HG02852 (cell line): ENCODE data around the gene SMIM29.

ENCODE experiments used
- ATAC-seq: cut with Tn5 transposase; IDR thresholded peaks from one replicate; pipeline ENCODE4 v1.9.1; 2021; ENCODE audit warnings: mild to moderate bottlenecking, moderate library complexity; ENCODE audit not compliant: unreplicated experiment

Gene SMIM29

DNA sequence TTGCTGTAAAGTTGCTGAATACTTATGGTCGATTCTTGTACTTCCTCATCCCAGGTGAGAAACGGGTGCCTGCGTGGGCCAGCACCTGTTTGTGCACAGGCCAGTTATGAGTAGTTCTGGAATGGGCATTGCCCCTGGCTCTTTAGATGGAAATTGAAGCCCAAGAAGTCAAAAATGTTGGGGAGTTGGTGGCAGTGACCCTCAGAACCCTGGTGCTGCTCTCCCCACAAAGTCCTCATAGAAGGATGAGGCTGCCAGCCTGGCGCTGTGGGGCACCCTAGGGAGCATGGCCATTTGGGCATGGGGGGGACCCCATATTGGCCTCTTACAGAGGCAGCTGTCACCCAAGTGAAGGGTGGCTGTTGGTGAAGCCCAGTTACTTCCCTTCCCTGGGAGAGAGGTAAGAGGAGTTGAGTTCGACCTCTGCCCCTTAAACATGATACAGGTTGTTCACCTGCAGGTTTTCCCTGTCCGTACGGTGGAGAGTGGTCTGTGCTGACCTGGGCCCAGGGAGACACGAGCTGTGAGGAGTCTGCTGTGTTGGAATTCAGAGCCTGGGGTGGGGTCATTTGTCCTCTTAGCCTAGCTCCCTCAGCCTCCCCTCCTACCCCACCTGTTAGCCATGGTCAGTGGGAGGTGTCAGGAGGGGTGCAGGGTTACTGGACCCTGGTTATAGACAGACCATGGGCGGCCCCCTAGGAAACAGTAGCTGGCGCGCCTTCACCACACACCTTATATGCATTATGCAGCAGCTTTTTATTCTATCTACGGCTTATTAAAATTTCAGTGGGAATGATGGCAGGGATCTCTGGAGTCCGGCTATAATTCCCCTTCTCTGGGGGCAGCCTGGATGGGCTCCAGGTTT is 7.2 kb downstream of the SMIM29 start:
- ATAC-seq: no peak

DNA sequence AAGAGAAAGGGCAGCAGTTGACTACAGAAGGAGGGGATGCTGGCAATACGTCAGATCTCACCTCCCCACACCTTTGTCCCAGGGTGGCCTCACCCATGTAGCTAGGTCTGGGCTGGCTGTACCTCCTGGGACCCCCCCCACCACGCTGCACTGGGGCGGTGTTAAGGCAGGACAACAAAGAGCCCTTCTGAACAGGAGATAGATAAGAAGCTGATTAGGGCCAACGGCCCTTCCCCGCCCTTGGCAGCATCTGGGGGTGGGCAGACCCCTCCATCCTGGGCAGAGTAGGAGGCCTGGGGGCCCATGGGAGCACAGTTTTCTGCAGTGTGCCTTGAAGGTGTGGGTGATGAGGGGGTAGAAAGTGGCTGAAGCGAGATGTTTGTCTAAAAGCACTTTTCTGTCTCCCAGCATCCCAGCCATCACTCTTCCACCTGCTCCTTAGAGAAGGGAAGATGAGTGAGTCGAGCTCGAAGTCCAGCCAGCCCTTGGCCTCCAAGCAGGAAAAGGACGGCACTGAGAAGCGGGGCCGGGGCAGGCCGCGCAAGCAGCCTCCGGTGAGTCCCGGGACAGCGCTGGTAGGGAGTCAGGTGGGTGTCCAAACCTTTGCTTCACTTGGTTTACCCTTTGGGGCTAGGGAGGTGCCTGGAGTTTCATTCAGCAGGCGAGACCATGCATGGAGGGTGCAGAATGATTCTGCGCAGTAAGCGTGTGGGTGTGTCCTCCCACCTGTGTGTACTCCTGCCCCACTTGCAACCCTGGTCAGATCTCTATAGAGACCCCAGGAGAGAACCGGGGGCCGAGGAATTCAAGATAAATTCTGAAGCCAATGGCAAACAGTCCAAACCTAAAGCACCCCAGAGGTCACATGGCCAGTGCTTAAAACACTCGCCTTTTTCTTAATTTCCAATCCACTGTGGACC is 8.2 kb downstream of the SMIM29 start:
- ATAC-seq: no peak

DNA sequence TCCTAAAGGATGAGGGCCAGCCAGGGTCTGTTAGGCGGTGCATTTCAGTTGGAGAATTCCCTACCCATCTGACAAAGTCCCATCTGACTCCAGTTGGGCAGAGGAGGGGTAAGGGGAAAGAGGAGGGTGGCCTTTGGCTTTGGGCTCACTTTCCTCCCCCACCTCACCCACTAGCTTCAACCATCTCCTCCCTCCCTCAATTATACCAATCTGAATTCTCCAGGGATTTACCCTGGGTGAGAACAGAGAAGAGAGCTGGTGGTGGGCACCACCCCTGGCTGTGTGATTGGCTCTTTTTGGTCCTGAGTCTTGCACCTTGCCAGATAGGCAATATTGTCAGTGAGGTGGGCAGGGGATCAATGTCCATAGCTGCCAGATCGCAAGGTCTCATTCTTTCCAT is 8.9 kb downstream of the SMIM29 start:
- ATAC-seq: no peak

DNA sequence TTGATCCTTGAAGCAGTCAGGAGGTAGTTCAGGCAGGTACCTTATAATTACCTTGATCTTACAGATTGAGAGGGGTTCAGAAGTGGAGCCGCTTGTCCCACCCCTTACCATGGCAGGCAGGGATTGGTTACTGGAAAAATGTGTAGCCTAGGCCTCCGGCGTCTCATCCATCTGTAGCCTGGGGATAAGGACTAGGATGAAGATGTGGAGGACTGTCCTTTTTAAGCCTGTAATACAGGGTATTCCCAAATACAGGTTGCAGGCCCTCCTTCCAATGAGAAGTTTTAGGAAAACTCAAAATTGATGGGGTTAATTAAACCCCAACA is 9.3 kb downstream of the SMIM29 start:
- ATAC-seq: no peak

DNA sequence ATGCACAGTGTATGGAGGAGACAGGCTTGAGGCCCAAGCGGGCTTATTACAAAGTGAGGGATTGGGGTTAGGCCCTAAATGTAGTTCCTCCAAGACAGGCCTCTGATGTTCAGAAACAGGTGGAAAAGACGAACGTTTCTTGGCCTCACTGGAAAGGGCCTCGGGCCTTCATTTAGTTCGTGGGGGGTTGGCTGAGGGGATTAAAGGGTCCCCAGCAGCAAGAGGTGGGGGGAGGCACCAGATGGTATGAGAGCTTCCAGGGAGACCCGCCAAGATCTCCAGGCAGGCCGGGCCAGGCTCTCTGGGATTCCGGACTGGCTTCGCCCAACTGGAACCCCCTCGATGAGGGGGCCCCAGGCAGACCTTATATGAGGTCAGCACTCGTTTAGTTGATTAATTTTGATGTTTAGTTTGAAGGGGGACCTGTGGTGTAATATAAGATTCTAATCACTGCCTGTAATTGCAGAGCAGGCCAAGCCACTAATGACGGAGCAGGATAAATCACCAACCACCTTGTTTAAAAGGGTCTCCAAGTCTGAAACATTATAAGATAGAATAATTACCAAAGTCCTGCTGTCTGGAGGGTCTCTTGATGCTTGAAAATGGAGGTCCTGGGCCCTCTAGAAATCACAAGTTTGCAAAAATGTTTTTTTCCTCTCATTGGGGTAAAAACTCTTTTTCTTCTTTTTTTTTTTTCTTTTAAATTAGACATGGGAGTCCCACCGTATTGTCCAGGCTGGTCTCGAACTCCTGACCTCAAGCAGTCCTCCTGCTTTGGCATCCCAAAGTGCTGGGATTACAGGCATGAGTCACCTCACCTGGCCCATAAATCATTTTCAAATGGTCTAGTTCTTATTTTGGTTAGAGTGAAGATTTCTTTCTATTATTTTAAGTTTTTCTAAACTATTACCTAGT is 10.0 kb downstream of the SMIM29 start:
- ATAC-seq: no peak

DNA sequence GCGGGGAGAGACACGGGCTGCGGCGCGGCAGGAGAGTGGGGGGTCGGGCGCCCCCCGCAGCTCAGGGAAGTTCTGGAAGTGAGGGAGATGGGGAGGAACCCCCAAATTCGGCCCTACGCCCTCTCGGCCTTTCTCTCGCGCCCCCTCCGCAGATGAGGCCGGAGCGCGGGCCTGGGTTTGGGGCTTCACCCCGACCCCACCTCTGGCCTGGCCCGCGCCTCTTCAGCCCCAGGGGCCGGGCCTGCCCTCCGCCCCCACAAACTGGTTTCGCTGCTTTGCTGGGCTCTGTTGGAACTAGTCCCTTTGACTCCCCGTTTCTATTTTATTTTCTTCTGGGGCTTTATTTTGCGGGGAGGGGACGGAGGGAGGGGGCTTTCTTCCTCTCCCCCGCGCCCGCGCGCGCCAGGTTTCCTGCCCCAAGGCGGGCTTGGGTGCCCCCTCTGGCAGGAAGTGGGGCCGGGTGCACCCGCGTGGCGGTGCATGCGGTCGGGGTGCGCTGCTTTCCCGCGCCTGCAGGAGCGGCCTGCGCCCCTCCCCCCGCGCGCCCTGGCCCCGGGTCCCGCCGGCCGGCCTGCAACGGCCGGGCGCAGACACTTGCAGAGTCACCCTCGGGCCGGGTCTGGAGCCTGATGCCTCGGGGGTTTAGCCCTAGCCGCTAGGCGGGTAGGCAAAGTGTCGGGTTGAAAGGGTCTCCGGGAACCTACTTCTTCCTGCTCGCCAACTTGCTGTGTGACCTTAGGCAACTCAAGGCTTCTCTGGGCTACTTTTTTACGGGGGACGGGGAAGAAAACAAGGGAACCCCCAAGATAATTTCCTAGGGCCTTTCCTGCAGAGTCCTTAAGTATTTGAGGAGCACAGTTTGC is 10.9 kb downstream of the SMIM29 start:
- ATAC-seq: peak; percentile 12

DNA sequence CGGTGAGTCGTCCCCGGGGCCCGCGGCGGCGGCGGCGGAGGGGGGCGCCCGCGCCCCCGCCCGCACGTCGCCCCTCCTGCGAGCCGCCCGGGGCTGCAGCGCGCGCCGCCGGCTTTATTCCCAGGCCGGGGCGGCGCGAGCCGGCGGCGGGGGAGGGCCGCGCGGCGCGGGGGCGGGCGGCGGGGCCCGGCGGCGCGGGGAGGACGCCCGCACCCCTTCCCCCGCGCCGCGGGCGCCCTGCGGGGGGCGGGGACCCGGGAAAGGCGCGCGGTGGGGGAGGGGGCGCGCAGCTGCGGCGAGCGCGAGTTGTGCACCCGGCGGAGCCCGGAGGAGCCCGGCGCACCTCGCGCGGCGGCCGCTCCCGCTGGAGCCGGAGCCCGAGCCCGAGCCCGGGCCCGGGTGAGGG is 11.5 kb downstream of the SMIM29 start:
- peak; percentile 10 for ATAC-seq

DNA sequence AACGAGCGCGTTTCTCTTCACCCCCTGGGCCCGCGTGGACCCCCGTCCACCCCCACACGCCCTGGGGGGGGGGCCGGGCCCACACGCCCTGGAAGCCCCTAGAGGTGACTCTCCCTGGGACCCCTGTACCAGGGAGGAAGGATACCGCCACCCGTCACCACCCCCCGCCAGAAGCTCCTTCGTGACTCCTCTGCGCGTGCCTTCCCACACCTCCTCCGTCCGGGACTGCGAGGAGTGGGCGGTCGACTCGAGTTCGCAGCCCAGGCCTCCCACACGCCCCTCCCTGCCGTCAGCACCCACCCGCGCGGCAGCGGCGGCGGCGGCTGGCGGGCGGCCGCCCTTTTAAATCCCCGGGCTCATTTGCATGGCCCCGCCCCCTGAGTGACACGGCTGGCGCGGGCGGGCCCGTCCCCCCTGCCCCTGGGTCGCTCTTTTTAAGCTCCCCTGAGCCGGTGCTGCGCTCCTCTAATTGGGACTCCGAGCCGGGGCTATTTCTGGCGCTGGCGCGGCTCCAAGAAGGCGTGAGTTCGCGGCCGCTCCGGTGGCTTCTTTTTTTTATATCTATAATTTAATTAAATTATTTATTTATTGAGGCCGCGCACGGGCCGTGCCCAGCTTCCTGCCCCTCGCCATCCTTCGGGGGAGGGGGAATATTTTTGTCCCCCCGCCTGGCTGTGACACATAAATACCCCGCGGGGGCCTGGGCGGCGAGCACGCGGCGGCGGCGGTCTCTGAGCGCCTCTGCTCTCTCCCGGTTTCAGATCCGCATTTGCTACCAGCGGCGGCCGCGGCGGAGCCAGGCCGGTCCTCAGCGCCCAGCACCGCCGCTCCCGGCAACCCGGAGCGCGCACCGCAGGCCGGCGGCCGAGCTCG is 12.1 kb downstream of the SMIM29 start, which contains the start of gene HMGA1:
Gene HMGA1, plus strand, starts transcription at position 431 of the 873 bp plus-strand sequence. CDS start 3,908 bp downstream, outside the sequence.
- peak; percentile 59 for ATAC-seq

DNA sequence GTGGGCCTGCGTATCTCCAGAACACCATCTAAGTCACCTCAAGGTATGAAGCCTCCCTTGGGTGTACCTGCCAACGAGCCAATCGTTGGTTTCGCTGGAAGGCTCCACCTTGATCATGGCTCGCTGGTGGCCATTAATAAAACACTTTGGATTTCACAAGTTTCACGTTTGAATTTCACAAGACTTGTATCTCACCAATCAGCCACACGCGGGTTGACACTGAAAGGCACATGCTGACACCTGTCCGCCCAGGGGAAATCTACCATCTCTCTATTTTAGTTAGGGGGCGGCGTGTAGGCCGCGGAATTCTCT is 12.7 kb downstream of the SMIM29 start:
- peak; percentile 6 for ATAC-seq

DNA sequence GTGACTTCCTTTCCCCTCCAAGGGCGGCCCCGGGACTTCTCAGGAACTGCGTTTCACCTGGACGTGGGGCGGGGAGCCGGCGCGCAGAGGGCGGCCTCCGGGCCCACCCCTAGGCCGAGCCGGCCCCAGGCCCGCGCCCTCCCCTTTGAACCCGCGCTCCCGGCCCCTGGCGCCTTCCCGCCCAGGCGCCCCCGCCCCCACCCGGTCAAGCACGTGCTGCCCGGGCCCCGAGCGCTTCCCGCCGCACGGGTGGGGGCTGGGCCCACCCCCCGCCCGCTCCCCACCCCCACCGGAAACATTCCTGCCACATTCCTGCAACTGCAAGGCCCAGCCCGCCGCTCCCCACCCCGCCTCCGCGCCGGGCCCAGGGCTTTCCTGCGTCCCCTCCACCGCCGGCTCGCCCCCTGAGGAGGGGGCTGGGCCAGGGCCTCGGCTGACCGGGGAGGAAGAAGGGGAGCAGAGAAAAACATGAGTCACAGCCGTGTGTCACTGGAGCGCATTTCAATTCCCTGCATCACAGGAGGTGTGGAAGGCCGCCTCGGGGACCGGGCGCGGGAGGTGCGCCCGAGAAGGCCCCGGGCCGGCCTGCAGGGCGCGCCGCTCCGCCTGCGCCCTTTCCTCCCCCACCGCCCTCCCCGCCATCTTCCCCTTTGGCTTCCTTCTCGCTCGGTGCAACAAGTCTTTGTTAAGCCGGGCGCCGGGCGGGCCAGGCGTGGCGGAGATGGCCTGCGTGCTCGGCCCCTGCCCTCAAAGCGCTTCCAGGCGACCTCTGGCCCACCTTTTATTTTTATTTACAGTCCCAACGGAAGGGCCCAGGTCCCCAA is 13.3 kb downstream of the SMIM29 start:
- ATAC-seq: no peak

DNA sequence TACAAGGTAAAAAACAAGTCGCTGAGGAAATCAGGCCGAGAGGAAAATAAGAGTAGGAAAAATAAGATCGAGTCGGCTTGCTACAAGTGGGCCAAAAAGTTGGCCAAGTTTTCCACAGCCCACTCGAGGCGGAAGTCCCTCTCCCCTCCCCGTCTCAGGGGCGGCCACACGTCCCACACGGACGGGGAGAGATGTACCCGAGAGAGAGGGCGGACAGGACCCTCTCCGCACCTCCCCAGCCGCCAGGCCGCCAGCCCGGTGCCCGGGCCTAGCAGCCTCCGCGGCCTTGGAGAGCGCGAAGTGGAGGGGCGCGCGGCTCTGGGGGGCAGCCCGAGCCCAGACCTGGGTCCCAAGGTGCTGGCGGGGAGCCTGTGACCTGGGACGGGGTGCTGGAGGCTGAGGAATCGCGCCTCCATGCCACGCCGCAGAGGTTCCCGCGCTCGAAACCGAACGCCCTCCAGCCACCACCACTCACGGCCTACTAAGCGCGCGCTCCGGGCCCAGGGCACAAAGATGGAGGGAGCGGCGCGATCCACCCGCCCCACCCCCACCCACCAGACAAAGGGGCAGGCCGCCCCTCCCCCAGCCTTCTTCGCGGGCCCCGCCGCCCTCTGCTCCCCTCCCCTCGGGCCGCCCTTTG is 14.0 kb downstream of the SMIM29 start:
- no peak for ATAC-seq

DNA sequence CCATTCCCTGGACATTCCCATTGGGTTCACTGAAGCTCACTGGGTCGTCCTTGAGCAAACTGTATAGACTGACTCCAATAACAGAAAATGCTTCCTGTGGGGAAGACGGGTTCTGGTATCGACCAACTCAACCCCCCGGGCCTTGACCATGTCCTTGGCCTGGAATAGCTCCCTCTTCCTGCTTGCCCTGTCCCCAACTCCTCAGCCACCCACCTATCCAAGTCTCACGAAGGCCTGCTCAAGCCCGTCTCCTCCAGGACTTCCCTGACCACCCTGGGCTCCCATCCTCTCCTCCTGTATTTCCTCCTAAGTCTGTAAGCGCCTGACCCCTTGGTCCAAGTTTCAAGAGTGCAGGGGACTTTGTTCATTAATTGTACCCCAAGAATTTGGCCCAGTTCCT is 14.9 kb downstream of the SMIM29 start:
- no peak for ATAC-seq

DNA sequence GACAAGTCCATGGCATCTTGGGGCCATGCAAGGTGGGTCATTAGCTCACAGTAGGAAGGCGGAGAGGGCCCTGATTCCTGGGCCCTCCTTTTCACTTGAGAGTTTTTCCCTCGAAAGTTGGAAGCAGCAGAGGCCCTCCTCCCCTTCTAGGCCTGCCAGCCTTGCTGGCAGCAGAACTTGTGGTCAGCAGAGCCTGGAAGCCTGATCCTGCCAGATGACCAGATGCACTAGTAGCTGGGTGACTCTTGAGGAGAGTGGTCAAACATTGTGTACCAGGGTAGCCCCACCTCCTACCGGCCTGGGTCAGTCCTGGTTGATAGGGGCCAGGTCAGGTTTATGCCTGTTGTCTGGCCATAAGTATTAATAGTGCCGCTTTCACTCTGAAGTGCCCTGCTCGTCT is 15.9 kb downstream of the SMIM29 start:
- no peak for ATAC-seq

DNA sequence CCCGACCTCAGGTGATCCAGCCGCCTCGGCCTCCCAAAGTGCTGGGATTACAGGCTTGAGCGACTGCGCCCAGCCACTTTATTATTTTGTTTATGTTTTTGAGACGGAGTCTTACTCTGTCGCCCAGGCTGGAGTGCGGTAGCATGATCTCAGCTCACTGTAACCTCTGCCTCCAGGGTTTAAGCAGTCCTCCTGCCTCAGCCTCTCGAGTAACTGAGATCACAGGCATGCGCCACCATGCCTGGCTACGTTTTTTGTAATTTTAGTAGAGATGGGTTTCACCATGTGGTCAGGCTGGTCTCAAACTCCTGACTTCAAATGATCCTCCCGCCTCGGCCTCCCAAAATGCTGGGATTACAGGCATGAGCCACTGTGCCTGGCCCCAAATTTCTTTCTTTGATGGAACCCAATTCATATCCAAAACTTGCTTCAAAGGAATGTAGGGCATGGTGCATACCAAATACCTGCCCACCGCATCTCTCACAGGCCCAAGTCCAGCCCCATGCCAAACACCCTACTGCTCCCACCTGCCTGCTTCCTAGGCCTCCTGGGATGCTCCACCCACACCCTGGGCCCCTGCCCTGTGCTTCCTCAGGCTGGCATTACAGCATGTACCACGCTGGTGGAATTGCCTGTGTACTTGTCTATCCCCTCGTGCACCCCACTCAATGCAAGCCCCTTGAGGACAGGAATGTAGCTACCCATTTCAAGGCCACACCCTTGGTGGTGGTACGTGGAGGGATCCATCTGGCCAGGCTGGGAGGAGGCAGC is 17.1 kb downstream of the SMIM29 start:
- no peak for ATAC-seq

DNA sequence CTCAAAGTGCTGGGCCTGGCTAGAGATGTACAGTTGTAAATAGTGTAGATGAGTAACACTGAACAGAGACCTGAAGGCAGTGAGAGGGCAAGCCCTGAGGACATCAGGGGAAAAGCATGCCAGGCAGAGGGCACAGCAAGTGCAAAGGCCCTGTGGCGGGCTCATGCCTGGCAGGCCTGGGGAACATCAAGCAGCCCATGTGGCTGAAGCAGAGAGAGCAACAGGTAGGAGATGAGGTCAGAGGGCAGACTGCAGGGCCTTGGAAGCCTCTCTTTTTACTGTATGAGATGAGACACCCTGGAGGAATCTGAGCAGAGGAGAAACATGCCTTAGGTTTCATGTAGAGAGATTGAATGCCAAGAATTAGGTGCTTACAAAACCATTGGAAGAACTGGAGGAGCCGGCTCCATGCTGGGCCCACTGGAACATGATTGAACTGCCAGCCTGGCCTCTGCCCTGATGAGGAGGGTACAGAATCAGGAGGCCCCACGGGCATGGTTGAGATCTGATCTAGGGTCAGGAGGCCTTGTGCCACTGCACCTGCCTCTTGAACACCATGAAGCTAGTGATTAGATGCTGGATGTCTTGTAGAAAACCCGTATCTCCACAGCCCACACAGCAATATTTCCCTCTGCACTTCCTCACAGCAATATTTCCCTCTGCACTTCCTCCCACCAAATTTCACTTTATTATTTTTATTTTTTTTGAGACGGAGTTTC is 18.0 kb downstream of the SMIM29 start:
- ATAC-seq: no peak

DNA sequence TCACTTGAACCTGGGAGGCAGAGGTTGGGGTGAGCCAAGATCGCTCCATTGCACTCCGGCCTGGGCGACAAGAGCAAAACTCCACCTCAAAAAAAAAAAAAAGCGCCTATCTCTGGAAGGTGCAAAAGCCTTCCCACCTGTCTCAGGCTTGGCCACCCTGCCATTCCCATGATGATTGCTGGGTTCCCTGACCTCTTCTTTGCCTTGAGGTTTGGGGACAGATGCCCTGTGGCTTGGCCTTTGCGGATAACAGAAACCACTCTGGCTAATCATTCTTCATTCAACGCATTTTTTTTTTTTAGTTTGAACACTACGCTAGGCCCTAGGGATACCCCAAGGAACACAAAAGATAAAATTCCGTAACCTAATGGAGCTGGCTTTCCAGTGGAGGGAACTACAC is 18.9 kb downstream of the SMIM29 start:
- ATAC-seq: no peak
